GM18519 (cell line): ENCODE data around the gene TFDP1.

Experiments
- ATAC-seq: cut with Tn5 transposase; IDR thresholded peaks from one replicate; pipeline ENCODE4 v1.9.1; 2021; ENCODE audit warnings: mild to moderate bottlenecking, moderate library complexity; ENCODE audit not compliant: unreplicated experiment, low FRiP score

The TFDP1 gene

DNA sequence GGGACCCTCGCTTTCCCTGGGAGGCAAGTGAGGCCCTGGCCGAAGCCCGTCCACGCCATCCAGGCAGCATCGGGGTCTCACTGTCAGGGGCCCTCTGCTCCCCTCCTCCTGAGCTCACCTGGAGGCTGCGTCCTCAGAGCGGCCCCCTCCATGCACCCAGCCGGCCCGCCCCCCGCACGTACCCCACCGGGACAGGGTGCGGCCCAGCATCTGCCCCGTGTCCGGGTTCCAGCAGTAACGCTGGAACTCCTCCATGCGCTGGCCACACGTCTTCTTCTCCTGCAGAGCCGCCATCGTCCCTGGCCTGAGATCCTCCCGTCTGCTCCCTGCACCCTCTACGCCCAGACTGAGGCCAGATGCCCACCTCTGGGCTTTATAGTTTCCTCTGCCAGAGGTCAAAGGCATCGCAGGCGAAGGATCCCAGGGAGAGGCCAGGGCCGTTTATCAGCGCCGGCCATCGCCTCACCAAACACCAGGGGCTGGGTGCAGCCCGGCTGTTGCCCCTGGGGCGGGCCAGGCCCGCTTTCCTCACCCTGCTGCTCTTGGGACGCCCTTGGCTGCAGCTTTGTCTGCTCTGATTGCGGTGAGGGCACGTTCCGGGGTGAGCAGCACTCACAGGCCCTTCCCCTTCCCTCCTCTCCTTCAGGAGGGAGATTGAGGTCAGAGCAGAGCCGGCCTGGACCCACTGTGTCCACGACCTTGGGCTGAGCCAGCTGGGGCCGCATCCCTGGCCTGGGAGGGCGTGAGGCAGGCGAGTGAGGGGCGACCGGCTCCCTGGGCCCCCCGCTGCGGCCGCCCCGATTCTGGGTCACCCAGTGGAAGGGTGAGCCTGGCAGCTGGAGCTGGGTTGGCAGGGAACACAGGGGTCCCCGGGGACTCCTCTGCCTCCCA is 73.5 kb downstream of the TFDP1 start, which contains the start of gene ATP4B:
ATP4B (minus strand) TSS at position 348 of the 891 bp plus-strand sequence; CDS start at position 294, 54 bp downstream.
- ATAC-seq, result no peak

DNA sequence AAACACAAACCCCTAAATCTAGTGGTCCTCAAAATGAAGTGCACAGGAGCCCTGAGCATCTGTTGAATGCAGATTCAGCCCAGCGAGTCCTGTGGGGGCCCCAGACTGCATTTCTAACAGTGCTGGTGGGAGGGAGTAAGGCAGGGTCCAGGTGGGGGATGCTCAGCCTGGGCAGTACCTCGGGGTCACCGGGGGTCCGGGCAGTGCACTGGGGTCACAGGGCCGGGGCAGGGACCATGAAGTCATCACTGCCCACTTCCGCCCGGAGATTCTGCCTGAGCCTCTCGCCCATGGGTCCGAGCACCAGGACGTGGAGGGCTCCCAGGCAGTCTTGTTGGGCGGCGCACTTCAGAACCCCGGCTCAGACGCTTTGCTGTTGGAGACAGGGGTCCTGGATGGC is 74.3 kb downstream of the TFDP1 start:
- ATAC-seq, result no peak

DNA sequence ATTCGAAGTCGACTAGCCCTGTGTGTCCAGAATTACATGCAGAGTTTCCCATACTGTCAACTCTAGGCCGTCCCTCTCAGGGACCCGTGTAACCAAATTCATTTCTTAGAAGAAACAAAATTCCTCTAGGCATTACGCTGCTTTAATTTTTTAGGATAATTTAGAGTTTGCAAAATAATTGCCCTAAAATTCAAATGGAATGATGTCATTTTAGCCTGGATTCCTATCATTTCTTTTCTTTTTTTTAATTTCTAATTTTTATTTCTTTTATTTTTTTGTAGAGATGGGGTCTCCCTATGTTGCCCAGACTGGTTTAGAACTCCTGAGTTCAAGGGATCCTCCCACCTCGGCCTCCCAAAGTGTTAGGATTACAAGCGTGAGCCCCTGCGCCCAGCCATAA is 74.8 kb downstream of the TFDP1 start:
- no peak for ATAC-seq

GRCh38 chr13:113660066-113660465 is 75.5 kb downstream of the TFDP1 start:
- ATAC-seq, result no peak

DNA sequence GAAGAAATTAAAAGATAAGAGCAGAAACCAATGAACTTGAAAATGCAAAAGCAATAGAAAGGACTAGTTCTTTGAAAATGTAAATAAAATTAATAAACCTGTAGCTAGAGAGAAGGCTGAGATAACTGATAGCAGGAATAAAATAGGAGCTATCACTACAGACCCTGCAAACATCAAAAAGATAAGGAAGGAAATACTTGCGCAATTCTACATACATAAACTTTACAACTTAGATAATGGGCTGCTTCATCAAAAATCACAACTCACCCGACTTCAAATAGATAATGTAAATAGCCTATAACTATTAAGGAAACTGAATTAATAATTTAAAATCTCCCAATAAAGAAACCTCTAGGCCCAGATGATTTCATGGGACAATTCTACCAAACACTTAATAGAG is 77.0 kb downstream of the TFDP1 start:
- no peak for ATAC-seq

- ATAC-seq, result no peak
Observed at GRCh38 chr13:113663934-113664333, 79.4 kb downstream of the TFDP1 start.

DNA sequence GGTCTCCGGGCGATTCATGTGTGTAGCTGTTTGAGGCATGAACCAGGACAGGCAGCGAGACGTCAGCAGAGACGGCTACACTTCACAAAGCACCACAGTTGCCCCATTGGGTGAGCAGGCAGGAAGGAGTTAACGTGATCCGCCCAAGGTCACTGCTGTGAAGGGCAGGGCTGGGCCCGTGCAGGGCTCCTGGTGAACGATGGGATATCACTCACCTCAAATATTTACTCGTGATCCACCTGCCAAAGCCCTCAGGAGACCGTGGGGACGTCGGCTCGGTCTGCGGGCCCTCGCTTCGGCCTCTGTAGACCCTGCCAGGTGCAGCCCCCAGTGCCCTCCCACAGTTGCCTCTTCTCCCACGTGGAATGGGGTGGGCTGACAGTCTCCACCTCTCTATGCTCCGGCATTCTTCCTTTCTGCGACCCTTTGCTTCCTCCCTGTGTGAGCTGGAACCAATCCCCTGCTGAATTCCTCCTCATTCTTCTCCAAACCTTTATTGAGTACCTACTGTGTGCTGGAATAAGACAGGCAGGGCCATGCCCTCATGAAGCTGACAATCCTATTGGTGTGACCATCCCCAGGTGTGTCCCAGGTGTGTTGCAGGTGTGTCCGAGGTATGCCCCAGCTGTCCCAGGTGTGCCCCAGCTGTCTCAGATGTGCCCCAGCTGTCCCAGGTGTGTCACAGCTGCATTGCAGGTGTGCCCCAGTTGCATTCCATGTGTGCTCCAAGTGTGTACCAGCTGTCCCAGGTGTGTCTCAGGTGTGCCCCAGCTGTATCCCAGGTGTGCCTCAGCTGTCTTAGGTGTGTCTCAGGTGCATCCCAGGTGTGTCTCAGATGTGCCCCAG is 80.4 kb downstream of the TFDP1 start:
- no peak for ATAC-seq

GRCh38 chr13:113665597-113666328 is 81.2 kb downstream of the TFDP1 start:
- ATAC-seq, result no peak

- ATAC-seq, result no peak
Observed at GRCh38 chr13:113666329-113666670, 81.7 kb downstream of the TFDP1 start.

DNA sequence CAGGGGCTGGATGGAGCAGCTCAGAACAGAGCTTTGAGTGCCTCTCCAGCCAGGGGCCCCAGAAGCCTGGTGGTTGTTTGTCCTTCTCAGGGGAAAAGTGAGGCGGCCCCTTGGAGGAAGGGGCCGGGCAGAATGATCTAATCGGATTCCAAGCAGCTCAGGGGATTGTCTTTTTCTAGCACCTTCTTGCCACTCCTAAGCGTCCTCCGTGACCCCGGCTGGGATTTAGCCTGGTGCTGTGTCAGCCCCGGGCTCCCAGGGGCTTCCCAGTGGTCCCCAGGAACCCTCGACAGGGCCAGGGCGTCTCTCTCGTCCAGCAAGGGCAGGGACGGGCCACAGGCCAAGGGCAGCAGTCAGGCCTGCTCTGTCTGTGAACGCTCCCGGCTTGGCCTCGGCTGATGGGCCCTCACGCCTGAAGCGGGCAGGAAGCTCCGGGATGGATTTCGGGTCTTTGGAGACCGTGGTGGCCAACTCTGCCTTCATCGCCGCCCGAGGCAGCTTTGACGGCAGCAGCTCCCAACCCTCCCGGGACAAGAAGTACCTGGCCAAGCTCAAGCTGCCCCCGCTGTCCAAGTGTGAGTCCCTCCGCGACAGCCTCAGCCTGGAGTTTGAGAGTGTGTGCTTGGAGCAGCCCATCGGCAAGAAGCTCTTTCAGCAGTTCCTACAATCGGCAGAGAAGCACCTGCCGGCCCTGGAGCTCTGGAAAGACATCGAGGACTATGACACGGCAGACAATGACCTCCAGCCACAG is 82.6 kb downstream of the TFDP1 start, which contains the start of gene GRK1:
GRK1 (plus strand) TSS at position 269 of the 751 bp plus-strand sequence; CDS start at position 437, 168 bp downstream.
- ATAC-seq, result no peak

DNA sequence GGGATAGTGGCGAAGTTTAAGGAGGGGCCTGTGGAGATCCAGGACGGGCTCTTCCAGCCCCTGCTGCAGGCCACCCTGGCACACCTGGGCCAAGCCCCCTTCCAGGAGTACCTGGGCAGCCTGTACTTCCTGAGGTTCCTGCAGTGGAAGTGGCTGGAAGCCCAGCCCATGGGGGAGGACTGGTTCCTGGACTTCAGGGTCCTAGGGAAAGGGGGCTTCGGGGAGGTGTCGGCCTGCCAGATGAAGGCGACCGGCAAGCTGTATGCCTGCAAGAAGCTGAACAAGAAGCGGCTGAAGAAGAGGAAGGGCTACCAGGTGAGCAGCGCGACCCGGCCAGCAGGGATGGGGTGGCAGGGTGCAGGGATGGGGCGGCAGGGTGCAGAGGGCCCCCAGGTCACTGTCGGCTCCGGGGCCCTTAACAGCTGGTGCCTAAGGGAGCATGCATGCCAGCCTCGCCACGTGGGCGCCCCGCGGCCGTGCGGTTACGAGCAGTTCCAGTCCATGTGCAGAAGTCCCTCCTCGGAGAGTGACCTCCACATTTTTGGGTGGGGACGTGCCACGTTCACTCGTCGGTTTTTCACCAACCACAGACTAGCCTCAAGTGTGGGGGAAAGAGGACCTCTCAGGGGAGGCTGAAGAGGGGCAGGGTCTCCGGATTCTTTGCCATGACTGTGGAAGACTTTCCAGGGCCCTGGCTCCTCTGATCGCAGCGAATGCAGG is 83.4 kb downstream of the TFDP1 start:
- ATAC-seq, result no peak

GRCh38 chr13:113668491-113668971 is 84.0 kb downstream of the TFDP1 start:
- ATAC-seq, result no peak

DNA sequence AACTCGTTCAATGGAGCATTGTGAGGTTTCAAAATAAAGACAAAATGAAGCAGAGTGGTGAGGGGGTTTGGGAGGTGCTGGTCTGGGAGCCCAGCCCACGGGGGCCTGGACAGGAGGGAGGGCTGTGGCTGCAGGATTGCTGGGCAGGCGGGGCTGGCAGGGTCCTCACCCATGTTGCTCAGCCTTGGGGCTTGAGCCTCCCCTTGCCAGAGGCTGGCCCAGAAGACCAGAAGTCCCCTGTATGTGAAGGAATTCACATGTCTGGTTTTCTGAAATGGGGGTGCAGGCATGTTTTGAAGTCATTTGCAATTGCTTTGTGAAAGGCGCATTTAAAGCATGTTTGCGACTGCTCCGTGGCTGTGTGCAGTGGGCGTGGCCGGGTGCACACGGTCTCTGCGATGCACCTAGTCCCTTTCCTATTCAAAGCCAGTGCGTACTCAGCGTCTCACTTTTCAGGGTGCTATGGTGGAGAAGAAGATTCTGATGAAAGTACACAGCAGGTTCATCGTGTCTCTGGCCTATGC is 84.7 kb downstream of the TFDP1 start:
- no peak for ATAC-seq

GRCh38 chr13:113669755-113670341 is 85.3 kb downstream of the TFDP1 start:
- ATAC-seq, result no peak

- ATAC-seq, result no peak
Observed at GRCh38 chr13:113670541-113670940, 86.0 kb downstream of the TFDP1 start.

GRCh38 chr13:113671066-113672001 is 86.8 kb downstream of the TFDP1 start:
- ATAC-seq, result no peak

DNA sequence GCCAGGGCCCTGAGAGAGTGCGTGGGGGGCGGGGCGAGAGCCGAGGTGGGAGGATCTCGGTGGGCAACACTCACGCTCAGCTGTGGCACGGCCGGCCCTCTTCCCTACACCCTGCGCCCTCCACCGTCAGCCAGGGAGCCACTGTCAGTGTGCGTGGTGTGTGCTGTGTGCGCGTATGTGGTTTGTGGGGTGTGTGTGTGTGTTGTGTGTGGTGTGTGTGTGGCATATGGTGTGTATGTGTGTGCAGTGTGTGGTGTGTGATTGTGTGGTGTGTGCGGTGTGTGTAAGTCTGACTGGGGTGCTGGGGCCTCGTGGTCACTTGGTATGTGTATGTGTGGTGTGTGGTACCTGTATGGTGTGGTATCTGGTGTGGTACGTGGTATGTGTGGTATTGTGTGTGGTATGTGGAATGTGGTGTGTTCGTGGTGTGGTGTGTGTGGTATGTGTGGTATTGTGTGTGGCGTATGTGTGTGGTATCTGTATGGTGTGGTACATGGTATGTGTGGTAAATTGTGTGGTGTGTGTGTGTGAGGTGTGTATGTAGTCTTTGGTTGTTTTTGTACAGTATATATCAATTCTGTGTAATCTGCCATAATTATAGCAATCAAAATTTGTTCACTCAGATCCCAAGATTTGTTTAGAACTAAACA is 87.6 kb downstream of the TFDP1 start:
- ATAC-seq, result no peak
